ENCODE results near the gene CAPN5.

Gene CAPN5

DNA sequence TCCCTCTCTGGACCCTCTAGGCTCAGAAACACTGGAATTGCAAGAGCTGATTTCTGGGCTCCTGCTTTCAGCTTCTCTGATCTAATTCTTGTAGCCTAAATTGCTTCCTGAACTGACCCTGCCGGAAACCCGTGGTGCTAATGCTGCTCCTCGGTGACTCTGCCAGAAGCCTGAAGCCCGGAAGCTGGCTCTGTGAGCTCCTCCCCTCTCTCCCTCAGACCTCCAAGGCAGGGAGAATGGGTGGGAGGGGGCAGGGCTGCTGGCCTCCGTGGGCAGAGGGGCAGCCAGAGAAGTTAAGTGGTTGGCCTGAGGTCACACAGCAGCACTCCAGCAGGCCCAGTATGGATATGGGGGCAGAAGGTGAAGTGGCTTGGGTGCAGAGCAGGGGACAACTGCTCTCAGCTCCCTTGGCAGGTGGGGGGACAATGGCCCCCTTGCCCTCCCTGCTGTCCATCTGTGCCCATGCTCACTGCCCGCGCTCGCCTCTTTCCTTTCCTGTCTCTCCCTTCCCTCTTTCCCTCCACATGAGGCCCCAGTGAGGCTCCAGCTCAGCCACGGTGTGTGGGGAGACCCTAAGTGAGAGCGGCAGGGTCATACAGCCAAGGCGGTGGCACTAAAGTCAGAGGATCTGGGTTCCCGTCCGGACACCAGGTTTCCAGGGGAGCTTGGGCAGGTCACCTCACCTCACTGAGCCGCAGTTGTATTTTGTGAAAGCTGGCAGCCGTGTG lies 16.2 kb downstream of the CAPN5 start:
- peak; percentile 59 for DNase-seq (ENCODE audit: low spot score)

DNA sequence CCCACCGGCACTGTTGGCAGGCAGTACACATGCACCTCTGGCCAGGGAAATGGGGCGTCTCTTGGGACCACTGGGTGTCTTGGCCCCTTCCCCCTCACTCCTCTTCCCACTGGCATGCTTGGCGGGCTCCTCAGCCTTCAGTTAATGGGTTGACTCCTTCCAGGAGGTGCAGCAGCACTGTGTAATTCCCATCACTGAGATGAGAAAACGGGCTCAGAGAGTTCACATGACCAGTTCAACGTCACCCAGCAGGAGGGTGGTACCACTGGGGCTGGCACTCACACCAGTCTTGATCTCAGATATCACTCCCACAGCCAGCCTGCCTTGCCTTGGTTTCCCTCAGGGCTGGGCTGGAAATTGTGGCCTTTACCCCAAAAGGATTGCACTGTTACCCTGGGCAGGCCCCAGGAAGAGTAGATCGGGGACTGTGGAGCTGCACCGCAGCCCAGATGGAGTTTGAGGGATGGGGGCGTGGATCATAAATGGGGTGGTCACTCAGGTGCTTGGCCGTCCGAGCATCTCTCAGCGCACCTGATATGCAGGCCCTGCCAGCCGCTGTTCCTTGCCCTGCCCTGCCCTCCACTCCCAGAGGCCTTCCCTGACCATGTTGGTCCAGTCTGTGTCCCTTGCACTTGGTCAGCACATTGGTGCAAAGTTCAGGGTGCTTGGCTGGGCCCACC lies 16.9 kb downstream of the CAPN5 start:
- DNase-seq (ENCODE audit: low spot score) = no peak

DNA sequence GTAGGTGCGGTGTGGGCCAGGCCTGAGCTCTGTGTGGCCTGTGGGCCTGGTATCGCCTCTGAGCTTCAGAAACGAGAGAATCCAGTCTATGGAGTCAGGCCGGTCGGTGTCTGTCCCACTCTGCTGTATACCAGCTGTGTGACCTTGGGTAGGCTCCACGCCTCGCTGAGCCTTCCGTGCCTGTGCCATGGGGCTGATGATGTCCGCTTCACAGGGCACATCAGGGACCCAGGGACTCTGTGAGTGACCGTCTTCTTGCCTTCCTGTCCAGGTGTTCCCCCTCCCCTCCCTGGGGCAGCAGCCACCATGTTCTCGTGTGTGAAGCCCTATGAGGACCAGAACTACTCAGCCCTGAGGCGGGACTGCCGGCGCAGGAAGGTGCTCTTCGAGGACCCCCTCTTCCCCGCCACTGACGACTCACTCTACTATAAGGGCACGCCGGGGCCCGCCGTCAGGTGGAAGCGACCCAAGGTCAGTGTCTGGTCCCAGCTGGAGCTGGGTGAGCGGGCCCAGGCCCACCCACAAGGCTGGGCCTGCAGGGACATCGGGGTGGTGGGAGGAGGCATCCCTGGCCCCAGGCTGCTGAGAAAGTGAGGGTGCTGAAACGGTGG lies 17.9 kb downstream of the CAPN5 start:
- no peak for DNase-seq (ENCODE audit: low spot score)

DNA sequence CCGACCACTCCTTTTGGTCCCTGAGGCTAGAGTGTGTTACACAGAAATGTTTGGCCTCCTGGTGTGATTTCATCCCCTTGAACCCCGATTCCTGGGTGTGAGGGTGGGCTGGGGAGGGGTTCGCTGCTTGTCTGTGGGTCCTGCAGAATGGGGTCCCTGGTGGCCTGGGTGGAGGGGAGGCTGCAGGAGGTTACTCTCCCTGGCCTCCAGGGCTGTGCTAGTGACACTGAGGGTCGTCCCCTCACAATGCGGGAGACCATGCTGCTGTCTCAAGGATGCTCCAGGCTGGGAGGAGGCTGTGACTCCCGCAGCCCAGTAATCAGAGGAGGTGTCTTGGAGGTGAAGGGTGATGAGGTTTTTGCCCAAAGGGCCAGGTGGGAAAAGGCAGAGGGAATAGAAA lies 18.9 kb downstream of the CAPN5 start:
- DNase-seq (ENCODE audit: low spot score) = no peak

DNA sequence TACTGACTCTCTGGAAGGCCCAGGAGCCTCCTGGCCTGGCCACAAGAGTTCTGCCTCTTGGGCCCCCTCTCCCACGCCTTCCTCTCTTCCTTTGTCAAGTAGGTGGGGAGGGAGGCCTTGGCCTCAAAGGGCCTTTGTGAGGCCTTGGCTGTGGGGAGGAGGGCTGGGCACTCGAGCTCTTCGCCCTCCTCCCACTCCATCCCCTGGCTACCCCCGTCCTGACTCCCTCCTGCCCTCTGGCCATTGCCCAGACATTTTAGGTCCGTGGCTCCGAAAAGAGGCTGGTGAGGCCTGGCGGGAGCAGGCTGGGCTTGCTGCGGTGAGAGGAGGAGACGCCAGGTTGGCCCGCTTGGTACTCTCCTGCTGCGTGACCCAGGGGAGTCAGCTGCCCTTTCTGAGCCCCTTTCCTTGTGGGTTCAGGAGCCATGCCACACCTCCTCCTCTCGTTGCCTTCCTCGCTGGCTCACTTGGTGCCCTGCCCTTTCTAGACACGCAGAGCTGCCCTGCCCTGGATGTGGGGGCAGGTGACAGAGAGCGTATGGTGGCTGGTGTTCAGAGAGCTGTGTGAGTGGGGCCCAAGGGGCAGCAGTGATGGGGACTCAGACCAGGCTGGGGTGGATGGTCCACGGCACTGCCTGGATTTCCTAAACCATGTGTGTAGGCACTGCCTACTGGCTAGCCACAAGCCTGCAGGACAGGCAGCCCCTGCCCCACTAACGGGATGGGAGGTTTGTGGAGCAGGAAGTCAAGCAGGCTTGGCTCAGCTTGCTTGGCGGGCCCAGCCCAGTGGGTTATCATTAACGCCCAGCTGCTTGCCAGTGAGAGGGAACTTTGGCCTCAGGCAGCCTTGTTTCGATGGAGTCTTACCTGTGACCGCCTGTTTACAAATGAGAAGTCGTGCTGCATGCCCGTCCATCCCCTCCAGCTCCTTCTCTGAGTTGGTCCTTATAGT lies 20.0 kb downstream of the CAPN5 start:
- DNase-seq (ENCODE audit: low spot score) = no peak

DNA sequence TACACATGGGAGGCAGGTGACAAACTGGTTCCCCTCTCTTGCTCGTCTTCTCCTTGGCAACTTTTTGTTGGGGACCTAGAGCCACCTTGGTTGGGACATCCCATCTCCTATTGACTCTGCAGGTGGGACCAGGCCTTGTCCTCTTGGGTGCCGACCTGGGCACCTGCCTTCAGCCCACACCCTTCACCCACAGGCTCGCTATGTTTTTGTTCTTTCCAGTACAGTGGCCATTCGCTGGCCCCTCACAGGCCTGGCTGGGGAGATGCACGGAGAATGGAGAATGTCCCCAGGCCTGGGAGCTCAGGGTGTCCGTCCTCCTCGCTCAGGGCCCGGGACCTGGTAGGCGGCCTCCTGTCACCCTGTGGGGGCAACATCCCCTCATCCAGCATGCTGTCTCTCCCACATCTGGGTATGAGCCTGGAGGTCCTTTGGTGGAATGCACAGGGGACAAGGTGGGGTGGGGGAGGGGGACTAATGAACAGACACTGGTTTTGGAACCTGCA lies 21.0 kb downstream of the CAPN5 start:
- DNase-seq (ENCODE audit: low spot score) = no peak

DNA sequence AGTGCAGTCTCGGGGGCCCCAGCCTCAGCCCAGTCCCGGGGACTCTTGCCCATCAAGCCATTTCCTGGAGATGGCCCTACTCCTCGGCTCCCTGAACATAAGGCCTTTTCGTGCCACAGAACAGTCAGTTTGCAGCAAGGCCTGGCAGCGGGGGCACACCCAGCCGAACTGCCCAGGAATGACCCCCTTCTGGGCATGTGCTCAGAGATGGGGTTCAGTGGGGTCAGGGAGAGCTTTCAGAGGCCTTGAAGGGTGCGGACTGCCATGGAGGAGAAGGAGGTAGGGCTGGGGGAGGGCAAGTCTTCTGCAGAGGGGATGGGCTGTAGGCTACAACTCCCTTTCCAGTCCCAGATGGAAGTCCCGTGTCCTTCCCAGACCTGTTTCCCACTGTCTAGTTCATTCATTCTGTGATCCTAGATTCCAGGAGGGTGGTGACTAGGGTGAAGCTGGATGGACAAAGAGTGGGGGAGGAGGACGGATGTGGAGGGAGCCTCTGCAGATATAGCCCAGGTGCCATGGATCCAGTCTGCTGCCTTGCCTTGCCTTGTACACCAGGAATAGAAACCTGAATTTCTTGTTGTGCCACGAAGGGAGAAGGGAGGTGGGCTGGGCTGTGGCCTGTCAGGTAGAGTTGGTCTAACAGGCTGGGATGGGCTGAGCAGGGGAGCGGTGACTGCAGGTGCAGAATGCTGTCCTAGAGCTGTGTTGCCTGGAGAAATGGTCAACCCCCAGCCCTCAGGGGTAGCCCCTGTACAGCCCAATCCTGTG lies 21.6 kb downstream of the CAPN5 start:
- no peak for DNase-seq (ENCODE audit: low spot score)

DNA sequence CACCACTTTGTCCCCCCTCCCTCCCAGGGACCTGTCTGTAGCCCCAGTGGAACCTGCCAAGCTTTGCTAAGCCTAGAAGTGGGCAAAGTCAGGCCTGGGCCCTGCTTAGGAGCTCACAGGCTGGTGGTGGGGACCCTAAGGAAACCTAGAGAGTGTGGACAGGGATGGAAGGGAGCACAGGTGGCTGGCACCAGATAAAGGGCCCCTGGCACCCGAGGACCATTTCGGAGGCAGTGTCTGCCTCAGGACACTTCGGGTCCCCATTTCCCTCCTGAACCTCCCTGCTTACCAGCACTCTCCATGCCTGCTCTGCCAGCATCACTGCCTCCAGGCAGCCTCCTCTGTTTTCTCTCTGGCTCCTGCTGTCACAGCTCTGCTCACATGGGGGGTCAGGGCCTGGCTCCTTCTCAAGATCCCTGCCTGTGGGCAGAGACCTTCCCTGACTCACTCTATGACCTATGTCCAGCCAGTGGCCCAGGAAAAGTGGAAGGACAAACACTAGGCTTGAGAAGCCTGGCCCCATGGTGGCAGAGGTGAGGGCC lies 22.3 kb downstream of the CAPN5 start:
- DNase-seq (ENCODE audit: low spot score) = no peak

DNA sequence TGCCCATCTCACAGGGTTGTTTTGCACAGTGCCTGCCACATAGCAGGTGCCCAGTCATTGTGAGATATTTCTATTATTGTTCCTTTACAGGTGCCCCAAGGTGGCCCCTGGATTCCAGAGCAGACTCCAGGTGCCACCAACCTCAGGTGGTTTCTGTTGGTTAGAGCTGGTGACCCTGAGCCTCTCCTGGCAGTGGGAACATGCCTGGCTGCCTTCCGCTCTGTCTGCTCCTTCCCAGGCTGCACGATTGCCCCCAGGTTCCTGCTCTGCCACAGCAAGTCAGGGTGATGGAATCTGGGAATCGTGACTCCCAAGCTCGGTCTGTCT lies 23.2 kb downstream of the CAPN5 start:
- no peak for DNase-seq (ENCODE audit: low spot score)

DNA sequence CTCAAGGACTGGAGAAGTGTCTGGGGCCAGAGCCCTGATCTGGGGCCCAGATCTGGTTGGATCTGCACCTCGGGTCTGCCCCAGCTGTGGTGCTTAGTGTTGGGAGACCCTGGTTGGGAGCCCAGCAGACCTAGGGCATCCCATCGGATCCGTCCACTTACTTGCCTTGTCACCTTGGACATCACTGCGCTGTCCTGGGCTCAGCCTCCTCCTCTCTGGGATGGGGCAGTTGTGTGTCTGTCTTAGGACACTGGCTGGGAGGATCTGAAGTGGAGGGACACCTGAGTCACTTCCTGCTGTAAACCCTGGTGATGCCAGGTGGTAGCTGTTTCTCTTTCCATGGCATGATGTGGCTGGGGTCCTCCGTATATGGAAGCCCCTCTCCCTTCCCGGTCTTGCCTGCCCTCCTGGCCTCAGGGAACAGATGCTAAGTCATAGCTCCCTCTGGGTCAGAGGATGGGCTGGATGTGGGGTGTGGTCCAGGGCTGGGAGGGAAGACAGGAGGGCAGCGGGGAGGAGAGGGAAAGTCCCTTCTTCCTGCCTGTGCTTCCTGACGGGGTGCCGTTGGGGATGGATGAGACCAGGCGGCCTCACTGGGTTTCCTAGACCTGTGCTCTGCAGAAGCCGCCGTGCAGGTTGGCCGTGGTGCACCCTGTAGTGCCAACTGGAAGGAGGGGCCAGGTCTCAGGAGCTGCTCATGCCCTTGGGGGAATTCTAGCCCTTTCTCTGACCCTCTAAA lies 23.8 kb downstream of the CAPN5 start:
- DNase-seq (ENCODE audit: low spot score) = no peak

DNA sequence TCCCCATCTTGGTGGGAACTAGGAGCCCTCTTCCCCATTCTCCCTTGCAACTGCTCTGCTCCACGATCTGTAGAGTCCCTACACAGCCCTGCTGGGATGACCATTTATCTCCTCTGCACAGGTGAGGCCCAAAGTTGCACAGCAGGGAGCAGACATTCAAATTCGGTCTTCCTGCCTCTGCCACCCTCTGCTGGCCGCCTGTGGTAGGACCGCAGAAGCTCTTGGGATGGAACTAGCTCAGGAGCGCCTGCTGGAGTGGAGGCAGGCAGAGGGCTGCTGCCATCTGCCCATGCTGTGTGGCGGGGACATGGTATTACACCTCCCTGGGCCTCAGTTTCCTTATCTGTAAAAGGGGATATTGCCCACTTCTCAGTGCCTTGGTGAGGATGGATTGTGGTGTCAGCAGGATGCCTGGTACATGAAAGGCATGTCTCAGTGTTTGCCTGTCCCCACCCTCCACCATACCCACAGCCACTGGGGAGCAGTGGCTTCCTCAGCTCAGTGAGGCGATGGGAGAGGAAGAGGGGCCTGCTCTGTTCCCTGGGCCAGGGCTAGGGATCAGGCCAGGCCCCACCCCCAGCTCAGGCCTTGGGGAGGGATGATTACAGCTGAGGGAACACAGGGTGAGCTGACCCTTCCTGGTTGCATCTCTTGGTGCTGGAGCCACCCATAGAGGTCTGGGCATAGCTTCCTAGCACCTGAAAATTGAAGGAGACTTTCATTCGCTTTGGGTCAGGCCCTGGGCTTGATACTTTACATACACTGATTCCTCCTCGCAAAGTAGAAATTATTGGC lies 24.6 kb downstream of the CAPN5 start:
- DNase-seq (ENCODE audit: low spot score) = peak; percentile 73

DNA sequence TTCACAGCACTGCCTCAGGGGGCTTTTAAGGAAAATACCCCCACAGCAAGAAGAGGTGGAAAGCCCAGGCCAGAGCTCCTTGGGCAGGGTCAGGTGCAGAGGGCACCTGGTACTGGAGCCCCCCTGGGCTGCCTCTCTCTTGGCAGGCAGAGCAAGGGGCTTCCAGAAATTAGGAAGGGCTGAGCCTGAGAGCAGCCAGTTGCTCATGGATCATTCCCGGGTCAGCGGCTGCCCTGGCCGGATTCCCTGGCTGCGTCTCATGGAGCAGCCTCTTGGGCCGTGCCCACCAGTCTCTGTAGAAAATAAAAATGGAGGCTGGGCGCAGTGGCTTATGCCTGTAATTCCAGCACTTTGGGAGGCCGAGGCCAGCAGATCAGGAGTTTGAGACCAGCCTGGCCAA lies 25.6 kb downstream of the CAPN5 start:
- DNase-seq (ENCODE audit: low spot score) = no peak

DNA sequence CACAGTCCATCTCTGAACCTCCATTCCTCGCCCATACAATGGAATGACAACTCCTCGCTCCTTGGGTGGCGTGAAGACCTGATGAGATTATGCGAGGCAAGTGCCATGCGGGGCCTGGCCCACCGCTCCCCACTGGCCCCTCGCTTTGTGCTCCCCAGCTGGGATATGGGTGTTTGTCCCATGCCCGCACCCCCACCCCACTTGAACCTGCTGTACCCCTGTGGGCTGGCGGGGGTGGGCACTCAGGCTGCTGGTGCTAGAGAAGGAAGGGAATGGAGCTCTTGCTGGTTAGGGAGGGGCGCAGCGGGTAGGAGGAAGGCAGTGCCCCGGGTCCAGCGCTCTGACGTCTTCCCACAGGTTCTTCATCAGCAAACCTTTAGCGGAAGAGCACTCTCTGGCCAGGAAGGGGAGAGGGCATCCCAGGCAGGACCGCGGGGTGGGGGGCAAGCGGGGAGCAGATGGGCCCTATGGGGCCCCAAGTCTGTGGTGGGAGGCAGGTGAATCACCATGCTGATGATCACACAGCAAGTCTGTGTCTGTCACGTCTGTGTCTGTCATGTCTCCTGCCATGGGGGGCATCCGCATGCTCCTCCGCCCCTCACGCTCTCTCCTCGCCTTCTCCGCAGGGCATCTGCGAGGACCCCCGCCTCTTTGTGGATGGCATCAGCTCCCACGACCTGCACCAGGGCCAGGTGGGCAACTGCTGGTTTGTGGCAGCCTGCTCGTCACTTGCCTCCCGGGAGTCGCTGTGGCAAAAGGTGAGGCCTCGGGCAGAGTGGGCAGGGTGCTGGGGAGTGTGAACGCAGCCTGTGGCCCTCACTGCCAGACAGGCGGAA lies 26.5 kb downstream of the CAPN5 start:
- no peak for DNase-seq (ENCODE audit: low spot score)

DNA sequence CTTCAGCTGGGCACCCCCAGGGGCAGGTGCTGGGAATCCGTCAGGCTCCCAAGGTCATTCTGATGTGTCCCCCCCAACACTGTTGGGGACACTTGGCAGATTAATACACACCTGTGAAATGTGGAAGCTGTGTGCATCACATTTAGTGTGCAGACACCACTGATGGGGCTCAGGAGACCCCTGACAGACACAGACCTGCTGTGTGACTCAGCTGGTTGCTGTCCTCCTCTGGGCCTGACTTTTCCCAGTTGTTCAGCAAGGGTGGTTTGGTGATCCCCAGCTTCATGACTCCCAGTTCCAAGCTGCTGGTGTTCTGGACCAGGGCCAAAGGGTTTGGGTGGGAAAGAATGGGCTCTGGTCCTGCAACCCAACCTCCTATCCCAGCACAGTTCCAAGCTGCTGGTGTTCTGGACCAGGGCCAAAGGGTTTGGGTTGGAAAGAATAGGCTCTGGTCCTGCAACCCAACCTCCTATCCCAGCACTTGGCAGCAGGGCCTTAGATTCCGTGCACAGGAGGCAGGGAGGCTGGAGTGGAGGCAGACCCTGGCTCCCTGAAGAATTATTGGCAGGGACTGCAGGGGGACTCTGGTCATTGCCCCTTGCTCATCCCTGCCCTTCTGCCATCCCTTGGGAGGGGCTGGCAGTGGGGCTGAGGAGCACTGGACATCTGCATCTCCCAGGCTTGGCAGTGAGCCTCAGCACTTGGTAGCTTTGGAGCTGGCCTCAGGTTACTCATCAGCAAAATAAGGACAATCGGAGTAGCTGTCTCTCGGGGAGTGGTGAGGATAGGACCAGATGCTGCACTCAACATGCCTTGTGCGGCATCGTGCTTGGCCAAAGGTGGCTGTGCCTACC lies 27.4 kb downstream of the CAPN5 start:
- DNase-seq (ENCODE audit: low spot score) = no peak

DNA sequence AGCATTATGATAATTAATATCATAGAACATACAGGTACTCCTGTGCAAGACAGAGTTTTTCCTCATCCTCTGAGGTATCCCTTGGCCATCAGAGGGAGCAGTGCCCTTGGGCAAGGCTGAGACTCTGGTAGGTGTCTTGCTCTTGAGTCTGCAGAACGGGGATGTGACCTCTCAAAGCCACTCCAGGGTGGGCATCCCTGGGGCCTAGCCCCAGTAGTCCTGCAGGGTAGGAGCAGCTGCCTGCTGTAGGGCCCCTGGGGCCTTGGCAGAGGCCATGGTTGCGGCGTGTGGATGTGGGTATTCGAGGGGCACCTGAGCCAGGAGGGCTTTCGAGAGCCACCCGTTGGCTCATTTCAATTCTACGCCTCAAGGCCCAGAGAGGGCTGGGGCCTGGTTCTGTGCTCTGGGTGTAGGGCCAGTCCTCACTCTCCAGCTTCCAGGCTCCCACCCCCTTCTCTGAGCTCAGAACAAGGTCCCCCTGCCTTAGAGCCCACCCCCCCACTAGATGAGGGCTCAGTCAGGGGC lies 28.1 kb downstream of the CAPN5 start:
- no peak for DNase-seq (ENCODE audit: low spot score)

DNA sequence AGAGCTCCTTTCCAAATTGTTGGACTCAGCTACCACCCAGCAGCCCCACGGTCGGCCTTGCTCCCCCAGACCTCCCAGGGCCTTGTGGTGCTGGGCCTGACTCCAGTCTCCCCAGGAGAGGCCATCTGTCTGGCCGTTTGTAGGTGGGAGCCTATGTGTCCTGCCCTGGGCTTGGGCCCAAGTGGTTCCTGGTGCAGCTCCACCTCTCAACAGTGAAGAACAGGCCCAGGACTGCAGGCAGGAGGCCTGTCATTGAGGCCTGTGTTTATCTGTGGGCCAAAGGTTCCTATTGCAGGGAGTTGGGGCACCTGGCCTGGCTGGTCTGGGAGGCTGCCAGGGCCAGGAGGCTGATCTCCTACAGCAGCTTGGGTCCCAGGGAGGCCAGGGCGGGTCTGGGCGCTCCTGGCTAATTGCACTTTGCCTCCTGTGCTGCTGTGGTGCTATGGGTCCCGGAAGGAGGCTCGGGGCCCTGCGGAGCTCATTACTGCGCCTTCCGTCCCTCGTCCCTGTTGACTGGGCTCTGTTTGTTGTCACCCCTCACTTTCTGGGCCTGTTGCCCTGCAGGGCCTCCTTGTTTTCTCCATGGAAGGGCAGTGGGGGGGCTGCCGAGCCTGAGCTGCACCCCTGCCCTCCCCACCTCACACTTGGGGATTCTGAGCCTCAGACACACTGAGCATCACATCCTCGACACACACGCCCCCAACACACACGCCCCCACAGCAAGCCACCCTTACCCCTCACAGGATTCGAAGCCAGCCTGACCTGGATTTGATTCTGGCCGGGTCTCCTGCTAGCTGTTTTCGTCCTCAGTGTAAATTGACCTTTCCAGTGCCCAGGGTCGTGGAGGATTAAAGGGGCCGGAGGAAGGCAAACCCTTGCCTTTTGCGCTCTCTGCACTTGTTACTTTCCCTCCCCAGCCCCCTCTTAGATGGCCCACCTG lies 29.1 kb downstream of the CAPN5 start:
- no peak for DNase-seq (ENCODE audit: low spot score)
